Activated CD8-positive, alpha-beta memory T cell treated with anti-CD3 and anti-CD28 coated beads for 4 hours (primary cell): ENCODE data around the gene VPS41.

Source experiments
- DNase-seq, 2 donors: peaks; one replicate each; pipeline ENCODE4 v3.0.0-alpha.2; 2020; ENCODE audit warnings: low read depth in 2 of 2

The VPS41 gene

DNA sequence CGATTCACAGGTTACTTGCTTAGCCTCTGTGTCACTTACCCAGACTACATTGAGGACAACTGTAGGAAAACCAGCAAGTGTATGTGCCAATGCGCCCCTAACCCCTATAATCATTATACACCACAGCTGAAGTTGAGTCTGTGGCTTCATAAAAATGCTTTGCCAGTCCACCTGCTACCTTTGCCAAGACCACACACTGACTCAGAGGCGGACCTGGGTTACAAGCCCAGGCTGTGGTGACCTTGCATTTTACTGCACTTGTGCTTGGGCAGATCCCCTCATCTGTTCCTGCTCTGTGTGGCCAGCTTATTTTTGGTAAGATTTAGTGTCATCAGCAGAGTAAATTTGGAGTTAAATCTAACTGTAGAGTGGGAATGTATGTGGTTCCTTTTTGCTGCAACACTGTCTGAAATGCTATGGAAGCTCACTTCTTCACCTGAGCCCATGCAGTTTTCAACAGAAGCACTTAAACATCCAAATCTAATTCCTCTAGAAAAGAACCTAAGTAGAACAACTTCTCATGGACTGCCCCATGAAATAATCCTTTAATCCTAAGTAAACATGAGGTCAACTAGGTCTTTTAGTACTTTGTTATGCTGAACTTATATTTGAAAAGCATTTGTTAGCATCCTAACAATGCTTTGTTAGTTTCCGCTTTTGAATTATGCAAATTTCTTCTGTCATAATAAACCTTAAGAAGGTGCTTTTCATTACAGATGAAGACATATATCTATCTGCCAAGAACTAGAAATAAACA, 181.6 kb downstream of the VPS41 start:
- DNase-seq, result no peak

DNA sequence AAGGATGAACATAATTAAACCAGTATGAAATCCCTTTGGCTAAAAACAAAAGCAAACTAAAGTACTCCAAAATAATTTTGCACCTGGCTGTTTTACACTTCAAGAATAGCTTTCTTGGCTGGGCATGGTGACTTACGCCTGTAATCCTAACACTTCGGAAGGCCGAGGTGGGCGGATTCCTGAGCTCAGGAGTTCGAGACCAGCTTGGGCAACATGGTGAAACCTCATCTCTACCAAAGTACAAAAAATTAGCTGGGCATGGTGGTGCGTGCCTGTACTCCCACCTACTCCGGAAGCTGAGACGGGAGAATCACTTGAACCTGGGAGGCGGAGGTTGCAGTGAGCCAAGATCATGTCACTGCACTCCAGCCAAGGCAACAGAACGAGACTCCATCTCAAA, 185.7 kb downstream of the VPS41 start:
- DNase-seq, result no peak

GRCh38 chr7:38716397-38716796, 192.6 kb downstream of the VPS41 start:
- no peak for DNase-seq

DNA sequence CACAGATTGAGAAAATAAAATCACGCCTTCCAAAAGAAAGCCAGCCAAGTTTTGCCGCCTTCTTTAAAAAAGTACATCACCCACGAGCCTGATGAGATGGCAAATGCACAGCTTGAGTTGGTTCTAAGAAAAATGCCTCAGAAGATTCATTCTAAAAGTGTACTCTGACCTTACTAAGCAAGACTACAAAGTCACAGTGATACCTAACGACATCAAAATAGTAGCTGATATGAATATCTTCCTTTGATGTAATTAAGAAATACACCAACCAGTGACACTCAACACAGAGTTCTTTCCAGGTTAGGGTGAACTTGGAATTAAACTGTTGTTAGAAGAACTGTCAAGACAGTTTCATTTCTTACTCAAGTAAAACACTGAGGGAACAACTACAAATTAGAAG, 199.9 kb downstream of the VPS41 start:
- no peak for DNase-seq

GRCh38 chr7:38704751-38705150, 204.2 kb downstream of the VPS41 start:
- no peak for DNase-seq

- no peak for DNase-seq
These were observed 204.9 kb downstream of the VPS41 start for GRCh38 chr7:38704041-38704547.

- DNase-seq, result no peak
These were observed 205.9 kb downstream of the VPS41 start for GRCh38 chr7:38703093-38703492.

DNA sequence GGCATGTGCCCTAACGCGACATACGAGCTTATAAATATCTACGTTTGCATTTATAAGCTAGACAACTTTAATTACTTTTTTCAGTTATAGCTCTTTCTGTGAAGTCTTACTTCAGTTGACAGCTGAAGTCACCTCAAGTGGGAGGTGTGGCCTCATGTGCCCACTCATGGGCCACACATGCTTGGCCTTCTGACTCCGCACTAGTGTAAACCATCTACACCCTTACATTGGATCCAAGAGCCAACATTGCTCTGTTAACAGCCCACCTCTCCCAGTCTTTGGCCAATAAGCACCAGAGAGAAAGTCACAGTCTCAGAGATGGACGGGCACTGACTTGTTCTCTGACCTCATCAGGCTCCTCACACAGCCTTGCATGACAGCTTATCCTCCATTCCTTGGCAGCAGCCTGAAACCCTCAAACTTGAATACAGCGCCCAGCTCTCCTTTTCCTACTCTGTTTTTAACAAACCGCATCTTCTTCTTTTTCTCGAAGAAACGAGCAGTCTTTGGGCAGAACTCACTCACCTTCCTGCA, 206.9 kb downstream of the VPS41 start:
- no peak for DNase-seq

- DNase-seq, result no peak
These were observed 208.9 kb downstream of the VPS41 start for GRCh38 chr7:38700116-38700515.

DNA sequence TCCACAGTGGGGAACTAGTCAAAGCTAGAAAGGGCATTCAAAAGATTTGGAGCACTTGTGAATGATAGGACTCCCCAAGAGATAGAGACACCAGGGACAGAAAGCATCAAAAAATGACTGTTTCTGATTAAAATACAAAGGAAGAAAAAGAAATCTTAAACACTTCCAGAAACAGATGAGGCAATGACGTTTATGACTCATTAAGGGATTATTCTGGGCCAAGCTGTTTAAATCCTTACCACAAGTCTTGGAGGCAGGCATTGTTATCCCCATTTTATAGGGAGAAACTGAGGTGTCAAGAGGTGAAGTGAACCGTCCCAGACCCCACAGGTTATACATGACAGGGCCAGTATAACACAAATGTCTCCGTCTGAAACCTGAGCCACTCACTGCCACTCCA, 209.5 kb downstream of the VPS41 start:
- no peak for DNase-seq

GRCh38 chr7:38694326-38694725, 214.7 kb downstream of the VPS41 start:
- no peak for DNase-seq

GRCh38 chr7:38686888-38687287, 222.1 kb downstream of the VPS41 start:
- DNase-seq, result no peak

DNA sequence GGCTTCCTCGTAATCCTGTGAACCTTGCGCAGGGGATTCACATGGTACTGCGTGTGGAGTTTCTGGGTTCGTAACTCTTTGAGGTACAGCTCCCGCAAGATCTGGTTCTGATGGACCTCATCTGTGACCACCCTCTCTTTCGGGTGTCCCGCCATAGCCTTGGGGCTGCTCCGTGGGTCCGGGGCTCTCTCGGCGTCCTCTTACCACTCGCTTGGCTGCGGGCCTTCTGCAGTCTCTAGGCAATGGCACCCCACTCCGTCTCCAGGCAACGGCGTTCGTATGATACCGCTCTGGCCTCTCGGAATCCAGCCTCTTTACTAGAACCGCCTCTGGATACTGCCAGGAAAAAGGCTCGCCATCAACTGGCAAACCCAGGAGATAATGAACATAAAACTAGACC, 223.1 kb downstream of the VPS41 start:
- DNase-seq, result no peak

DNA sequence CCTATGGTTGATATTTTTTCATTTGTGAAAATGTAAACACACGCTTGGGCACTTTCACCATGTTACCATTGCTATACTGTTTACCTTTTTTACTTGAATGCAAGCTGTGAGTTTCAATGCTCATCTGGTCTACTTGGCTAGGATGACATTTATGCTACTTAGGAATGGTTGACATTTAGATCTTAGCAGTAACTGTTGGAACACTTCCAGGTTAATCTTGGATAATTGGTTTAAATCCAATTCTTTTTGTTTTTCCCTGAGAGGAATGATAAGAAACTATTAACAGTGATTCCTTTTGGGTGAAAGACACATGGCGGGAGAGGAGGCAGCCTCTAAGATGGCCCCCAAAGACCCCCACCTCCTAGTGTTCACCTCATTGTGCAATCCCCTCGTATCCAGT, 226.4 kb downstream of the VPS41 start:
- DNase-seq, result no peak

- DNase-seq, result no peak
These were observed 227.1 kb downstream of the VPS41 start for GRCh38 chr7:38681882-38682281.

- no peak for DNase-seq
These were observed 229.6 kb downstream of the VPS41 start for GRCh38 chr7:38679419-38679818.

DNA sequence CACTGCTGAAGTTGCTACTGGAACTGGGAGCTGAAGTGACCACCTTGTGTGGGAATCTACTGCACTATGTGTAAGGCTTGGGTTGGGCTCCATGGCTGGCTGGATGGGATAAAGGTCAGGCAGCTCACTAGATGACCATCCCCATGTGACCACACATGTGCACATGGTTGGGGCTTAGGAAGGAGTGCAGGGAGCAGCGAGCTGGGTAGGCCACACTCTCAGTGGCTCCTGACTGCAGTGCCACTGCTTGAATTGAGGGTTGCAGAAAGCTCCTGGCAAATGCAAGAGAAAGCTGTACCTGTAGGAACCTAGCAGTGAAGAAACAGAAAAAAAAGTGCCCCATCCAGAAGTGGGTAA, 230.3 kb downstream of the VPS41 start:
- DNase-seq, result no peak

- DNase-seq, result no peak
These were observed 230.9 kb downstream of the VPS41 start for GRCh38 chr7:38677981-38678697.

- no peak for DNase-seq
These were observed 233.4 kb downstream of the VPS41 start for GRCh38 chr7:38675494-38676106.

GRCh38 chr7:38674513-38674912, 234.5 kb downstream of the VPS41 start:
- DNase-seq, result no peak

GRCh38 chr7:38673795-38674194, 235.2 kb downstream of the VPS41 start:
- no peak for DNase-seq
